GM19455 (cell line): Measurements from ENCODE around the gene RUNX1.
"Not testable (repeated sequence)": the region's sequence is repeated elsewhere in the genome, so short reads cannot be mapped to it uniquely, and the experiment has no call there.

Experiments used
- ATAC-seq: cut with Tn5 transposase; IDR thresholded peaks from one replicate; pipeline ENCODE4 v1.9.1; 2021; ENCODE audit not compliant: unreplicated experiment

The RUNX1 gene

GRCh38 chr21:34817821-34818661 lies 231.1 kb downstream of the RUNX1 start:
- ATAC-seq = no peak

GRCh38 chr21:34815831-34816705 lies 233.0 kb downstream of the RUNX1 start:
- no peak for ATAC-seq

GRCh38 chr21:34814529-34814951 lies 234.6 kb downstream of the RUNX1 start:
- ATAC-seq = no peak

- ATAC-seq = no peak
Measured at GRCh38 chr21:34813266-34813894, 235.7 kb downstream of the RUNX1 start.

- ATAC-seq = no peak
Measured at GRCh38 chr21:34812504-34813265, 236.4 kb downstream of the RUNX1 start.

GRCh38 chr21:34811368-34811767 lies 237.7 kb downstream of the RUNX1 start:
- ATAC-seq = no peak

GRCh38 chr21:34810786-34811185 lies 238.3 kb downstream of the RUNX1 start:
- ATAC-seq = no peak

GRCh38 chr21:34809822-34810221 lies 239.3 kb downstream of the RUNX1 start:
- no peak for ATAC-seq

GRCh38 chr21:34808569-34809204 lies 240.4 kb downstream of the RUNX1 start:
- ATAC-seq = no peak

GRCh38 chr21:34807881-34808568 lies 241.1 kb downstream of the RUNX1 start:
- ATAC-seq = no peak

GRCh38 chr21:34807146-34807880 lies 241.8 kb downstream of the RUNX1 start:
- ATAC-seq = no peak

GRCh38 chr21:34806423-34806822 lies 242.7 kb downstream of the RUNX1 start:
- no peak for ATAC-seq

- no peak for ATAC-seq
Measured at GRCh38 chr21:34805157-34805556, 243.9 kb downstream of the RUNX1 start.

- ATAC-seq = not testable (repeated sequence)
Measured at GRCh38 chr21:34804584-34804983, 244.5 kb downstream of the RUNX1 start.

- no peak for ATAC-seq
Measured at GRCh38 chr21:34803782-34804370, 245.2 kb downstream of the RUNX1 start.

- ATAC-seq = no peak
Measured at GRCh38 chr21:34802180-34802899, 246.8 kb downstream of the RUNX1 start.

GRCh38 chr21:34801519-34802132 lies 247.5 kb downstream of the RUNX1 start:
- ATAC-seq = no peak
